HL-60 (cell line): ENCODE results near the gene TNRC18.
"Not testable (repeated sequence)": the region's sequence is repeated elsewhere in the genome, so short reads cannot be mapped to it uniquely, and the experiment has no call there.

Source experiments
- POLR2AphosphoS5 ChIP-seq: IDR thresholded peaks from 2 replicates; pipeline ENCODE4 v1.6.1; 2012; ENCODE audit warnings: low read depth
- REST ChIP-seq: IDR thresholded peaks from 2 replicates; pipeline ENCODE4 v1.6.1; 2012; ENCODE audit warnings: low read depth; ENCODE audit not compliant: insufficient replicate concordance
- TF ChIP-seq, protein P1 (sequence below): IDR thresholded peaks from one replicate; pipeline ENCODE4 v1.5.1; 2011; ENCODE audit warnings: low read length, control low read depth, inconsistent platforms; ENCODE audit not compliant: insufficient read depth

DNA sequence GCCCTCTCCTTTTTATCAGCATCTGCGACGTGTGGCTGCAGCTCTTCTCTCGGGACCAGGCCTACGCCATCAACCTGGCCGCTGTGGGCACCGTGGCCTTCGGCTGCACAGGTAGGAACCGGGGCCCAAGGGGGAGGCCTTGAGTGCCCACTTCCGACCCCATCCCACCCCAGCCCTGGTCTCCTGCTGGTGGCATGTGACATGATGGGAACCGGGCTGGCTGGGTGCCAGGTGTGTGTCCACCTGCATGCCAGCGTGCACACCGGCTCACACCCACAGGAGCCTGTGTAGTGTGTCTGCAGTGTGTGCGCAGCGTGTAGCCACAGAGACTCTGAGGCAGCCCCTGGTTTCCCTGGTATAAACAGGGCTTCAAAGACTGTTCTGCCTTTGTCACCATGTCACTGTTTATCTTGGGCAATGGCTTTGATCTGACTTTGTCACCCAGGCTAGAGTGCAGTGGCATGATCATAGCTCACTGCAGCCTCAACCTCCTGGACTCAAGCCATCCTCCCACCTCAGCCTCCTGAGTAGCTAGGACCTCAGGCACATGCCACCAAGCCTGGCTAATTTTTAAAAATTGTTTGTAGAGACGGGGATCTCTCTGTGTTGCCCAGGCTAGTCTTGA is 131.8 kb downstream of the TNRC18 start:
- TF ChIP-seq, protein P1, sequence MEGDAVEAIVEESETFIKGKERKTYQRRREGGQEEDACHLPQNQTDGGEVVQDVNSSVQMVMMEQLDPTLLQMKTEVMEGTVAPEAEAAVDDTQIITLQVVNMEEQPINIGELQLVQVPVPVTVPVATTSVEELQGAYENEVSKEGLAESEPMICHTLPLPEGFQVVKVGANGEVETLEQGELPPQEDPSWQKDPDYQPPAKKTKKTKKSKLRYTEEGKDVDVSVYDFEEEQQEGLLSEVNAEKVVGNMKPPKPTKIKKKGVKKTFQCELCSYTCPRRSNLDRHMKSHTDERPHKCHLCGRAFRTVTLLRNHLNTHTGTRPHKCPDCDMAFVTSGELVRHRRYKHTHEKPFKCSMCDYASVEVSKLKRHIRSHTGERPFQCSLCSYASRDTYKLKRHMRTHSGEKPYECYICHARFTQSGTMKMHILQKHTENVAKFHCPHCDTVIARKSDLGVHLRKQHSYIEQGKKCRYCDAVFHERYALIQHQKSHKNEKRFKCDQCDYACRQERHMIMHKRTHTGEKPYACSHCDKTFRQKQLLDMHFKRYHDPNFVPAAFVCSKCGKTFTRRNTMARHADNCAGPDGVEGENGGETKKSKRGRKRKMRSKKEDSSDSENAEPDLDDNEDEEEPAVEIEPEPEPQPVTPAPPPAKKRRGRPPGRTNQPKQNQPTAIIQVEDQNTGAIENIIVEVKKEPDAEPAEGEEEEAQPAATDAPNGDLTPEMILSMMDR: not testable (repeated sequence)
- TF ChIP-seq POLR2AphosphoS5, REST: not testable (repeated sequence)
